Measurements from ENCODE around the gene SNPH.

SNPH gene

GRCh38 chr20:1331801-1332453, 65.8 kb downstream of the SNPH start:
- Histone ChIP-seq H3K9ac (ENCODE audit: low read depth, low read length) (no peak overlapping the region), H3K9me3 (ENCODE audit: insufficient read depth, low read depth, low read length) (no peaks in the 10 kb centered on the region), H3K36me3 (ENCODE audit: insufficient read depth, low read depth, low read length) (0 out of 2 replicates have a peak, but pooled peaks cover 14% of the 10 kb centered on the region), H3K27ac (ENCODE audit: low read length) (no peak overlapping the region), H3K4me1 (ENCODE audit: insufficient read depth, low read length) (no peaks in the 10 kb centered on the region), H3K27me3 (ENCODE audit: insufficient read depth, low read length) (no peaks in the 10 kb centered on the region), H3K4me3 (ENCODE audit: low read length) (no peak overlapping the region)

- no peaks in the 10 kb centered on the region for H3K27me3 ChIP-seq (ENCODE audit: insufficient read depth, low read length)
- no peak overlapping the region for H3K9ac ChIP-seq (ENCODE audit: low read depth, low read length)
- 0 out of 2 replicates have a peak, but pooled peaks cover 14% of the 10 kb centered on the region for H3K36me3 ChIP-seq (ENCODE audit: insufficient read depth, low read depth, low read length)
Measured at GRCh38 chr20:1332749-1333300, 66.7 kb downstream of the SNPH start.

GRCh38 chr20:1333462-1334369, 67.6 kb downstream of the SNPH start:
- no peaks in the 10 kb centered on the region for H3K9me3 ChIP-seq (ENCODE audit: insufficient read depth, low read depth, low read length)
- H3K27ac ChIP-seq (ENCODE audit: low read length): no peak overlapping the region
- H3K4me1 ChIP-seq (ENCODE audit: insufficient read depth, low read length): no peaks in the 10 kb centered on the region
- no peaks in the 10 kb centered on the region for H3K27me3 ChIP-seq (ENCODE audit: insufficient read depth, low read length)
- 0 out of 2 replicates have a peak, but pooled peaks cover 14% of the 10 kb centered on the region for H3K36me3 ChIP-seq (ENCODE audit: insufficient read depth, low read depth, low read length)
- H3K4me3 ChIP-seq (ENCODE audit: low read length): no peak overlapping the region
- no peak overlapping the region for H3K9ac ChIP-seq (ENCODE audit: low read depth, low read length)

More at GRCh38 chr20:1332749-1333300, 66.7 kb downstream of the SNPH start:
- Histone ChIP-seq H3K27ac (ENCODE audit: low read length) (no peak overlapping the region), H3K9me3 (ENCODE audit: insufficient read depth, low read depth, low read length) (no peaks in the 10 kb centered on the region), H3K4me3 (ENCODE audit: low read length) (no peak overlapping the region), H3K4me1 (ENCODE audit: insufficient read depth, low read length) (no peaks in the 10 kb centered on the region)

GRCh38 chr20:1334370-1334731, 68.3 kb downstream of the SNPH start:
- no peak overlapping the region for H3K4me3 ChIP-seq (ENCODE audit: low read length)
- H3K36me3 ChIP-seq (ENCODE audit: insufficient read depth, low read depth, low read length): 0 out of 2 replicates have a peak, but pooled peaks cover 14% of the 10 kb centered on the region
- no peaks in the 10 kb centered on the region for H3K9me3 ChIP-seq (ENCODE audit: insufficient read depth, low read depth, low read length)
- H3K27me3 ChIP-seq (ENCODE audit: insufficient read depth, low read length): no peaks in the 10 kb centered on the region
- no peaks in the 10 kb centered on the region for H3K4me1 ChIP-seq (ENCODE audit: insufficient read depth, low read length)
- no peak overlapping the region for H3K27ac ChIP-seq (ENCODE audit: low read length)
- H3K9ac ChIP-seq (ENCODE audit: low read depth, low read length): no peak overlapping the region

- Histone ChIP-seq H3K9ac (ENCODE audit: low read depth, low read length) (no peak overlapping the region), H3K4me3 (ENCODE audit: low read length) (no peak overlapping the region), H3K4me1 (ENCODE audit: insufficient read depth, low read length) (no peaks in the 10 kb centered on the region), H3K9me3 (ENCODE audit: insufficient read depth, low read depth, low read length) (no peaks in the 10 kb centered on the region), H3K36me3 (ENCODE audit: insufficient read depth, low read depth, low read length) (0 out of 2 replicates have a peak, but pooled peaks cover 14% of the 10 kb centered on the region), H3K27ac (ENCODE audit: low read length) (no peak overlapping the region), H3K27me3 (ENCODE audit: insufficient read depth, low read length) (no peaks in the 10 kb centered on the region)
Measured at GRCh38 chr20:1334761-1335160, 68.7 kb downstream of the SNPH start.

- H3K27ac ChIP-seq (ENCODE audit: low read length): no peak overlapping the region
- no peaks in the 10 kb centered on the region for H3K27me3 ChIP-seq (ENCODE audit: insufficient read depth, low read length)
- 0 out of 2 replicates have a peak, but pooled peaks cover 14% of the 10 kb centered on the region for H3K36me3 ChIP-seq (ENCODE audit: insufficient read depth, low read depth, low read length)
- no peak overlapping the region for H3K4me3 ChIP-seq (ENCODE audit: low read length)
- no peaks in the 10 kb centered on the region for H3K9me3 ChIP-seq (ENCODE audit: insufficient read depth, low read depth, low read length)
- no peak overlapping the region for H3K9ac ChIP-seq (ENCODE audit: low read depth, low read length)
- no peaks in the 10 kb centered on the region for H3K4me1 ChIP-seq (ENCODE audit: insufficient read depth, low read length)
Measured at GRCh38 chr20:1335961-1336698, 70.0 kb downstream of the SNPH start.

GRCh38 chr20:1336699-1337367, 70.7 kb downstream of the SNPH start:
- no peak overlapping the region for H3K9ac ChIP-seq (ENCODE audit: low read depth, low read length)
- 0 out of 2 replicates have a peak, but pooled peaks cover 8% of the 10 kb centered on the region for H3K36me3 ChIP-seq (ENCODE audit: insufficient read depth, low read depth, low read length)
- no peak overlapping the region for H3K4me3 ChIP-seq (ENCODE audit: low read length)
- no peaks in the 10 kb centered on the region for H3K27me3 ChIP-seq (ENCODE audit: insufficient read depth, low read length)
- no peaks in the 10 kb centered on the region for H3K9me3 ChIP-seq (ENCODE audit: insufficient read depth, low read depth, low read length)
- no peak overlapping the region for H3K27ac ChIP-seq (ENCODE audit: low read length)
- no peaks in the 10 kb centered on the region for H3K4me1 ChIP-seq (ENCODE audit: insufficient read depth, low read length)

- no peaks in the 10 kb centered on the region for H3K27me3 ChIP-seq (ENCODE audit: insufficient read depth, low read length)
- H3K9me3 ChIP-seq (ENCODE audit: insufficient read depth, low read depth, low read length): no peaks in the 10 kb centered on the region
- no peaks in the 10 kb centered on the region for H3K4me1 ChIP-seq (ENCODE audit: insufficient read depth, low read length)
- H3K27ac ChIP-seq (ENCODE audit: low read length): no peak overlapping the region
- H3K9ac ChIP-seq (ENCODE audit: low read depth, low read length): no peak overlapping the region
- H3K4me3 ChIP-seq (ENCODE audit: low read length): no peak overlapping the region
- 0 out of 2 replicates have a peak, but pooled peaks cover 8% of the 10 kb centered on the region for H3K36me3 ChIP-seq (ENCODE audit: insufficient read depth, low read depth, low read length)
Measured at GRCh38 chr20:1337441-1337840, 71.3 kb downstream of the SNPH start.

GRCh38 chr20:1338096-1338495, 72.0 kb downstream of the SNPH start:
- Histone ChIP-seq H3K9me3 (ENCODE audit: insufficient read depth, low read depth, low read length) (no peaks in the 10 kb centered on the region), H3K27me3 (ENCODE audit: insufficient read depth, low read length) (no peaks in the 10 kb centered on the region), H3K9ac (ENCODE audit: low read depth, low read length) (no peak overlapping the region), H3K4me3 (ENCODE audit: low read length) (no peak overlapping the region), H3K36me3 (ENCODE audit: insufficient read depth, low read depth, low read length) (0 out of 2 replicates have a peak, but pooled peaks cover 4% of the 10 kb centered on the region), H3K4me1 (ENCODE audit: insufficient read depth, low read length) (no peaks in the 10 kb centered on the region), H3K27ac (ENCODE audit: low read length) (no peak overlapping the region)

- Histone ChIP-seq H3K36me3 (ENCODE audit: insufficient read depth, low read depth, low read length) (0 out of 2 replicates have a peak, but pooled peaks cover 3% of the 10 kb centered on the region), H3K4me1 (ENCODE audit: insufficient read depth, low read length) (no peaks in the 10 kb centered on the region)
Measured at GRCh38 chr20:1338801-1339200, 72.7 kb downstream of the SNPH start.

More at GRCh38 chr20:1338801-1339200, 72.7 kb downstream of the SNPH start:
- Histone ChIP-seq H3K9me3 (ENCODE audit: insufficient read depth, low read depth, low read length) (no peaks in the 10 kb centered on the region), H3K9ac (ENCODE audit: low read depth, low read length) (no peak overlapping the region), H3K27ac (ENCODE audit: low read length) (no peak overlapping the region), H3K4me3 (ENCODE audit: low read length) (no peak overlapping the region), H3K27me3 (ENCODE audit: insufficient read depth, low read length) (no peaks in the 10 kb centered on the region)

All from iPS-20b (cell line).